B cell (primary cell): ENCODE measurements around the gene ZNF268. TPM values are rescaled to one million over a fixed set of nuclear protein-coding genes. Genes with fewer than 3 reads are reported as not detected.

ENCODE experiments used
- ATAC-seq: fragments of 200-7000 bp; cut with Tn5 transposase; one replicate; pipeline ENCODE4 v1.10.0; 2021; ENCODE audit warnings: low read depth, mild to moderate bottlenecking, moderate number of reproducible peaks, moderate library complexity
- CTCF ChIA-PET: fragments of 350-600 bp; sonication (Branson Sonifier 250); formaldehyde crosslinking; loops from one replicate; lab custom pipeline; 2021; ENCODE audit warnings: antibody characterized with exemption, inconsistent platforms; lab: Charles Lee
- POLR2A ChIA-PET: fragments of 350-600 bp; sonication (Branson Sonifier 250); formaldehyde crosslinking; loops from one replicate; lab custom pipeline; 2021; ENCODE audit warnings: antibody characterized with exemption; lab: Charles Lee
- DNase-seq: peaks from one replicate; pipeline ENCODE4 v3.0.0; 2013
- H2AFZ ChIP-seq: 2 replicates; pipeline ENCODE4 v1.6.1; 2012; ENCODE audit warnings: mild to moderate bottlenecking, low read depth, low read length; ENCODE audit not compliant: insufficient read depth, poor library complexity, severe bottlenecking
- H3K27ac ChIP-seq, 2 donors: 1 replicate in 1 of 2; 2 replicates in 1 of 2; pipeline ENCODE4 v1.5.1; 2012 to 2013; ENCODE audit warnings: low read length in 2 of 2, mild to moderate bottlenecking in 2 of 2, moderate library complexity in 1 of 2
- H3K27me3 ChIP-seq, 4 experiments: fragments of 200-600 bp in 1 of 4; sonication (generic) in 1 of 4; replicated peaks in 1 of 4; 1 replicate in 2 of 4; 2 replicates in 2 of 4; pipeline versions ENCODE4 v1.6.1 to v1.7.0; 2013 to 2016; ENCODE audit warnings: low read length in 3 of 4, mild to moderate bottlenecking in 2 of 4, mixed read lengths in 1 of 4, moderate library complexity in 1 of 4; ENCODE audit not compliant: insufficient read depth in 4 of 4, control insufficient read depth in 3 of 4; ENCODE audit errors: control extremely low read depth in 1 of 4
- H3K36me3 ChIP-seq, 2 experiments: replicated peaks in 1 of 2; 1 replicate in 1 of 2; 2 replicates in 1 of 2; pipeline versions ENCODE4 v1.6.1 to v1.7.1; 2013; ENCODE audit warnings: low read length in 1 of 2; ENCODE audit not compliant: insufficient read depth in 2 of 2, control insufficient read depth in 1 of 2; ENCODE audit errors: control extremely low read depth in 1 of 2, extremely low read depth in 1 of 2
- H3K4me1 ChIP-seq, 2 donors: fragments of 200-600 bp in 1 of 2; sonication (generic) in 1 of 2; 1 replicate in 1 of 2; 2 replicates in 1 of 2; pipeline versions ENCODE4 v1.5.1 to v1.6.1; 2013 to 2017; ENCODE audit warnings: low read length in 2 of 2; ENCODE audit not compliant: control insufficient read depth in 2 of 2, insufficient read depth in 2 of 2
- H3K4me2 ChIP-seq: replicated peaks from 2 replicates; pipeline ENCODE3; 2012; ENCODE audit warnings: mild to moderate bottlenecking, low read depth, low read length; ENCODE audit not compliant: poor library complexity, severe bottlenecking
- H3K4me3 ChIP-seq, 5 experiments: fragments of 200-600 bp in 1 of 5; sonication (generic) in 1 of 5; 1 replicate in 3 of 5; 2 replicates in 2 of 5; pipeline versions ENCODE4 v1.5.1 to v1.7.0; 2011 to 2016; ENCODE audit warnings: low read length in 4 of 5, mild to moderate bottlenecking in 4 of 5, low read depth in 2 of 5, control low read depth in 1 of 5, moderate library complexity in 1 of 5; ENCODE audit not compliant: insufficient read depth in 1 of 5; ENCODE audit errors: control extremely low read depth in 1 of 5, extremely low read depth in 1 of 5
- H3K79me2 ChIP-seq: fragments of 200-600 bp; sonication (generic); one replicate; pipeline ENCODE4 v1.6.0; 2016; ENCODE audit warnings: low read length; ENCODE audit not compliant: control insufficient read depth, insufficient read depth
- H3K9ac ChIP-seq: fragments of 200-600 bp; sonication (generic); 2 replicates; pipeline ENCODE4 v1.6.1; 2017; ENCODE audit warnings: mild to moderate bottlenecking, low read length, moderate library complexity
- H3K9me3 ChIP-seq, 3 donors: one replicate each; pipeline versions ENCODE4 v1.6.1 to v1.7.1; 2013; ENCODE audit warnings: low read length in 2 of 3; ENCODE audit not compliant: control insufficient read depth in 2 of 3, insufficient read depth in 1 of 3; ENCODE audit errors: control extremely low read depth in 1 of 3
- H4K20me1 ChIP-seq: 2 replicates; pipeline ENCODE4 v1.6.0; 2012; ENCODE audit warnings: mild to moderate bottlenecking, low read length; ENCODE audit not compliant: insufficient read depth, control insufficient read depth, poor library complexity, severe bottlenecking
- H3K27ac Mint-ChIP-seq: one replicate; pipeline ENCODE4 v1.8.0; 2021; ENCODE audit warnings: mixed read lengths
- H3K27me3 Mint-ChIP-seq: one replicate; pipeline ENCODE4 v1.8.0; 2021; ENCODE audit warnings: mixed read lengths
- H3K4me1 Mint-ChIP-seq: one replicate; pipeline ENCODE4 v1.8.0; 2021; ENCODE audit warnings: mixed read lengths
- H3K4me3 Mint-ChIP-seq: one replicate; pipeline ENCODE4 v1.8.0; 2021; ENCODE audit warnings: mixed read lengths
- H3K9me3 Mint-ChIP-seq: one replicate; pipeline ENCODE4 v1.8.0; 2022; ENCODE audit warnings: mixed read lengths; ENCODE audit not compliant: insufficient read depth
- EZH2 ChIP-seq: IDR thresholded peaks from 2 replicates; pipeline ENCODE4 v1.6.1; 2012; ENCODE audit warnings: borderline replicate concordance, low read depth, mild to moderate bottlenecking, moderate library complexity, low read length; ENCODE audit not compliant: insufficient read depth, poor library complexity, severe bottlenecking
- WGBS: methylation state at CpG from one replicate; pipeline ENCODE4 v1.1.5; 2013; ENCODE audit warnings: missing lambda C conversion rate; ENCODE audit not compliant: insufficient coverage; 5-methylcytosine and 5-hydroxymethylcytosine counted together
- intact Hi-C: fragments of 100-400 bp; cut with micrococcal nuclease; formaldehyde crosslinking; loops from one replicate; pipeline ENCODE4 v1.10.0; 2022
- polyA plus RNA-seq: library from polyadenylated mRNA; depleted of rRNA; stranded (reverse); fragments of >200 nt; gene quantifications from 2 replicates; pipeline ENCODE4 v1.2.3, GENCODE V29; 2012
- total RNA-seq, 2 donors: library from RNA; stranded (reverse); fragments of 120-200 nt in 1 of 2; gene quantifications; 1 replicate in 1 of 2; 2 replicates in 1 of 2; pipeline versions ENCODE4 v1.2.3 to v1.2.4, GENCODE V29; 2013 to 2022
- TF ChIP-seq, protein P1 (sequence below): fragments of 200-600 bp; IDR thresholded peaks from one replicate; pipeline ENCODE4 v1.8.0; 2022; ENCODE audit warnings: antibody characterized with exemption, mild to moderate bottlenecking

Gene ZNF268
- total and polyA plus RNA-seq, 2 donors (not counting 1 experiment from before 2014, with no cell fraction given) = 4.1 to 37.1 TPM

GRCh38 chr12:133190176-133190575, 8.9 kb downstream of the ZNF268 start:
- peaks cover 38% of the 10 kb centered on the region for H3K9me3 Mint-ChIP-seq
- no peak overlapping the region for H3K4me3 ChIP-seq

GRCh38 chr12:133192847-133193246, 11.6 kb downstream of the ZNF268 start:
- Histone ChIP-seq H3K9ac (no peak overlapping the region), H3K4me1 (no peaks in the 10 kb centered on the region), H3K79me2 (peaks cover 27% of the 10 kb centered on the region), H4K20me1 (no peaks in the 10 kb centered on the region), H3K36me3 (peaks cover 51 to 84% of the 10 kb centered on the region in 2 experiments), H3K4me2 (no peak overlapping the region), H3K9me3 (peaks cover 28 to 77% (median 70%) of the 10 kb centered on the region in 3 donors), H3K4me3 (no peak overlapping the region), H3K27ac (no peak overlapping the region), H2AFZ (no peak overlapping the region), H3K27me3 (no peaks in the 10 kb centered on the region)
- no peak for ATAC-seq
- CTCF ChIA-PET = no interaction called here
- TF ChIP-seq, protein P1, sequence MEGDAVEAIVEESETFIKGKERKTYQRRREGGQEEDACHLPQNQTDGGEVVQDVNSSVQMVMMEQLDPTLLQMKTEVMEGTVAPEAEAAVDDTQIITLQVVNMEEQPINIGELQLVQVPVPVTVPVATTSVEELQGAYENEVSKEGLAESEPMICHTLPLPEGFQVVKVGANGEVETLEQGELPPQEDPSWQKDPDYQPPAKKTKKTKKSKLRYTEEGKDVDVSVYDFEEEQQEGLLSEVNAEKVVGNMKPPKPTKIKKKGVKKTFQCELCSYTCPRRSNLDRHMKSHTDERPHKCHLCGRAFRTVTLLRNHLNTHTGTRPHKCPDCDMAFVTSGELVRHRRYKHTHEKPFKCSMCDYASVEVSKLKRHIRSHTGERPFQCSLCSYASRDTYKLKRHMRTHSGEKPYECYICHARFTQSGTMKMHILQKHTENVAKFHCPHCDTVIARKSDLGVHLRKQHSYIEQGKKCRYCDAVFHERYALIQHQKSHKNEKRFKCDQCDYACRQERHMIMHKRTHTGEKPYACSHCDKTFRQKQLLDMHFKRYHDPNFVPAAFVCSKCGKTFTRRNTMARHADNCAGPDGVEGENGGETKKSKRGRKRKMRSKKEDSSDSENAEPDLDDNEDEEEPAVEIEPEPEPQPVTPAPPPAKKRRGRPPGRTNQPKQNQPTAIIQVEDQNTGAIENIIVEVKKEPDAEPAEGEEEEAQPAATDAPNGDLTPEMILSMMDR = no peak
- no peak for TF ChIP-seq EZH2
- Mint-ChIP-seq H3K27me3 (no peaks in the 10 kb centered on the region), H3K27ac (no peak overlapping the region), H3K9me3 (peaks cover 32% of the 10 kb centered on the region), H3K4me3 (no peak overlapping the region), H3K4me1 (no peaks in the 10 kb centered on the region)
- 100% methylated on average over 3 of the region's 5 CpGs for WGBS
- intact Hi-C loops = no loop called here
- no peak for DNase-seq
- POLR2A ChIA-PET = no interaction called here

More at GRCh38 chr12:133190176-133190575, 8.9 kb downstream of the ZNF268 start:
- intact Hi-C loops = no loop called here
- no CpG with 5 or more reads among the region's 2 CpGs for WGBS
- POLR2A ChIA-PET = no interaction called here
- no peak for TF ChIP-seq EZH2
- TF ChIP-seq, protein P1 = no peak
- Histone ChIP-seq H3K36me3 (peaks cover 56 to 98% of the 10 kb centered on the region in 2 experiments), H3K9ac (no peak overlapping the region), H3K27ac (no peak overlapping the region), H3K4me1 (no peaks in the 10 kb centered on the region), H4K20me1 (no peaks in the 10 kb centered on the region), H3K4me2 (no peak overlapping the region), H3K9me3 (peaks cover 26 to 79% (median 77%) of the 10 kb centered on the region in 3 donors), H3K27me3 (no peaks in the 10 kb centered on the region), H3K79me2 (peaks cover 51% of the 10 kb centered on the region), H2AFZ (no peak overlapping the region)
- Mint-ChIP-seq H3K4me1 (no peaks in the 10 kb centered on the region), H3K27me3 (no peaks in the 10 kb centered on the region), H3K4me3 (no peak overlapping the region), H3K27ac (no peak overlapping the region)
- DNase-seq (no peak), ATAC-seq (no peak)
- CTCF ChIA-PET = no interaction called here
